Duodenal mucosa (tissue), 2 donors: Measurements from ENCODE around the gene MTRF1L.

ENCODE experiments used
- H3K27ac ChIP-seq: one replicate; pipeline ENCODE4 v1.7.0; 2013; ENCODE audit warnings: low read depth, low read length
- H3K27me3 ChIP-seq, 2 donors: one replicate each; pipeline ENCODE4 v1.7.0; 2013; ENCODE audit warnings: low read length in 2 of 2, control low read depth in 1 of 2; ENCODE audit not compliant: insufficient read depth in 2 of 2, control insufficient read depth in 1 of 2
- H3K36me3 ChIP-seq, 2 donors: one replicate each; pipeline ENCODE4 v1.7.0; 2013; ENCODE audit warnings: low read length in 2 of 2, control low read depth in 1 of 2; ENCODE audit not compliant: insufficient read depth in 2 of 2, control insufficient read depth in 1 of 2
- H3K4me1 ChIP-seq, 2 donors: one replicate each; pipeline ENCODE4 v1.7.0; 2013; ENCODE audit warnings: low read length in 2 of 2, control low read depth in 1 of 2; ENCODE audit not compliant: insufficient read depth in 2 of 2, control insufficient read depth in 1 of 2
- H3K4me3 ChIP-seq, 2 donors: one replicate each; pipeline ENCODE4 v1.7.0; 2013; ENCODE audit warnings: low read length in 2 of 2, low read depth in 1 of 2
- H3K9ac ChIP-seq, 2 donors: one replicate each; pipeline ENCODE4 v1.7.0; 2013; ENCODE audit warnings: low read length in 2 of 2, low read depth in 1 of 2
- H3K9me3 ChIP-seq, 2 donors: one replicate each; pipeline ENCODE4 v1.7.0; 2013; ENCODE audit warnings: low read length in 2 of 2, control low read depth in 1 of 2; ENCODE audit not compliant: control insufficient read depth in 1 of 2

Gene MTRF1L

DNA sequence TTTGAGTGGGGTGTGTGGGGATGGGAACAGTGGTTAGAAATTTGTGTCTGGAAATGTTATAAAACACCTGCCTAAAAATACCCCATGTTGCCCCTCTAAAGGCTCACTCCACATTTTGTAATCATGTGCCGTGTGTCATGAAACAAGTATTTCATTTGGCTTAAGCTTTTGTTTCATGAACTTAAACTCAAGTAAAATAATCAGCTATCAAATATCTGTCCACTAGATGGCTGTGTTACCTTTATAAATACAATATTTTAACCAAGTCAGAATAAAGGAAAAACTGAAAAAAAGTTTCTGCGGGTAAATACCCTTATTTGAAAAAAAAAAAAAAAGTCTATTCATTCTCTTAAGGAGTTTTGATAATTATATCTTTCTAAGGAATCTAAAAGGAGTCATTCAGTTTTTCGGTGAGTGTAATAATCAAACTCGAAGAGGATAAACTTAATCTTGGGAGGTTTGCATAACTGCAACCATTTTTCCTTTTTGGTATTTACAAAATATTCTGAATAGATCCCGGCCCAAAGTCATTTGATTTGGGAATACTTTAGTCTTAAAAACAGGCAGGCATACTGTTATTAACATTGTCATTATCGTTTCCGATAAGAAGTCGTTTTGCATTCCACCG is 29.9 kb upstream of the MTRF1L start:
- Histone ChIP-seq H3K27ac (no peak overlapping the region), H3K4me1 (no peaks in the 10 kb centered on the region), H3K27me3 (no peaks in the 10 kb centered on the region), H3K36me3 (no peaks in the 10 kb centered on the region), H3K9ac (no peak overlapping the region), H3K9me3 (no peaks in the 10 kb centered on the region), H3K4me3 (no peak overlapping the region)

DNA sequence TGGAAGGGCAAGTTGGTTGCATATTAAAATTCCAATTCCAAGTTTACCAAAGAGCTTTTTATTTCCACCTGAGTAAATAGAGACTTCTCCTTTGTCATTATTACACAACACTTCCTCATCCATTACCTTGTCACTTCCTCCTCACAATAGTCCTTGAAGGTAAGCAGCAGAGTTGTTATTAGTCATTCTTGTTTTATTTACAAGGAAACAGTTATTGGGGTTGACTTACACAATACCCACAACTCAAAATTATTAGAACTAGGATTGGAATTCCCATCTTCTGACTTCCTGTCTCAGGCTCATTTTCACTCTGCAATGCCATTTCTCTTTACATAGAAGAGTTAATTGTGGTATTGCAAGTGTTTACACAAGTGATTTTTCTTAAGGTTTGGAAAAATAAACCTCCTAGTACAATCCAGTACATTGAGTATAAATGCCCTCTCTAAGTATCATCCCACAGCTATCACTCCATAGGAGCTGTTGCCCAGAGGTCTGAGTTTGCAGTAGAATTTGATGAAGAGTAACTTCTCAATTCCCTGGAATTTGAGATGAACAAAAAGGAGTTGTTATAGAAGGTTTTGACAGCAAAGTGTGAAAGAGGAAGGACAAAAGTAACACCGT is 28.9 kb upstream of the MTRF1L start:
- H3K4me3 ChIP-seq = no peak overlapping the region
- no peaks in the 10 kb centered on the region for H3K4me1 ChIP-seq
- no peaks in the 10 kb centered on the region for H3K9me3 ChIP-seq
- no peaks in the 10 kb centered on the region for H3K36me3 ChIP-seq
- no peak overlapping the region for H3K27ac ChIP-seq
- H3K9ac ChIP-seq = no peak overlapping the region
- no peaks in the 10 kb centered on the region for H3K27me3 ChIP-seq

GRCh38 chr6:153028963-153029362 is 26.5 kb upstream of the MTRF1L start:
- no peaks in the 10 kb centered on the region for H3K9me3 ChIP-seq
- H3K36me3 ChIP-seq = no peaks in the 10 kb centered on the region
- H3K4me3 ChIP-seq = no peak overlapping the region
- no peaks in the 10 kb centered on the region for H3K4me1 ChIP-seq
- H3K27me3 ChIP-seq = no peaks in the 10 kb centered on the region
- H3K9ac ChIP-seq = no peak overlapping the region
- H3K27ac ChIP-seq = no peak overlapping the region

DNA sequence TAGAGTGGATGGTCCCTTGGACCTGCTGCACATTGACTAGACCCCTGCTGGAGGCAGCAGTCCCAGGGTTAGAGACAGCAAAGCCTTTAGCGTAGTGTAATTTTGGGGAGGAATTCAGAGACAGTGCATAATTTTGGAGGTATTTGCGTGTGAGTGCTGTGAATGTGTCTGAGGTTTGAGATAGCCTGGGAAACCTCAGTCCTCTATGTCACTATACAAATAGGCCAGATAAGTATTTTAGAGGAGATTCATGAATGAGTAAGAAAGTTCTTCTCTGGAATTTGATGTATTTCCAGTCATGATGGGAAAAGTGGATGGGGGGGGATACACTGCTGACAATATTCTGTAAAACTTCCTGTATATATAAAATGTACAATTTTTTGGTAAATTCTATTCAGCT is 25.8 kb upstream of the MTRF1L start:
- Histone ChIP-seq H3K9me3 (no peaks in the 10 kb centered on the region), H3K36me3 (no peaks in the 10 kb centered on the region)

DNA sequence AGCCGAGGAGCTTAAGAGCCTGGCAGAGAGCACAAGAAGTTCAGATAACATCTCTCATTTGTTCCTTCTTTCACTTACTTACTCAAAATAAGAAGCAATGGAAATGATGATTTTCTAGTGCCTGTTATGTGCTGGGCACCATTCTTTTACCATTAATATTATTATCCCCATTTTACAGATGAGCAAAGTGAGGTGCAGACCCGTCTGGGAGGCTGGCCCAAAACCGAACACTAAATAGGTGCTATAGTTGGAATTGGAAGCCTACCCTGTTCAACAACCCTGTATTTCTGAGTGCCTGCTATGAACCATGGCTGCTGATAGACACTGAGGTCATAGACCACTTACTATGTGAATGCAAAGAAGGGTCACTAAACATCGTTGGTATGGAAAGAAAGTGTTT is 25.0 kb upstream of the MTRF1L start:
- Histone ChIP-seq H3K36me3 (no peaks in the 10 kb centered on the region), H3K4me1 (no peaks in the 10 kb centered on the region), H3K27ac (no peak overlapping the region), H3K27me3 (no peaks in the 10 kb centered on the region), H3K9ac (no peak overlapping the region), H3K9me3 (no peaks in the 10 kb centered on the region), H3K4me3 (no peak overlapping the region)

More for the DNA sequence above, 25.8 kb upstream of the MTRF1L start:
- Histone ChIP-seq H3K9ac (no peak overlapping the region), H3K4me1 (no peaks in the 10 kb centered on the region), H3K27ac (no peak overlapping the region), H3K4me3 (no peak overlapping the region), H3K27me3 (no peaks in the 10 kb centered on the region)

DNA sequence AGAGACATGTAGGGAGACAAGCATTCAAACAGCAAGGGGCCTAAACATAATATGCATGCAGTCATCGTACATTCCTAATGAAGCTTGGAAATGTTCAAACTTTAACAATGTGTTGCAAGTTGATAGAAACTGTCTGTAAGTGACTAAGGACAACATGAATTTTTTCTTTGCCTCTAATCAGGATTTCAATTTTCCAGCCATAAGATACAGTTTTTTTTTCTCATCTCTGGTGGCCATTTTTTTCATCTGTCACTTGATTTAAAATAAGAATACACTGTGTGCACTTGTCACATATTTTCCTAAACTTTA is 22.2 kb upstream of the MTRF1L start:
- no peaks in the 10 kb centered on the region for H3K9me3 ChIP-seq
- H3K36me3 ChIP-seq = no peaks in the 10 kb centered on the region
- H3K9ac ChIP-seq = no peak overlapping the region
- H3K4me3 ChIP-seq = no peak overlapping the region
- H3K27me3 ChIP-seq = no peaks in the 10 kb centered on the region
- H3K4me1 ChIP-seq = no peaks in the 10 kb centered on the region
- no peak overlapping the region for H3K27ac ChIP-seq

DNA sequence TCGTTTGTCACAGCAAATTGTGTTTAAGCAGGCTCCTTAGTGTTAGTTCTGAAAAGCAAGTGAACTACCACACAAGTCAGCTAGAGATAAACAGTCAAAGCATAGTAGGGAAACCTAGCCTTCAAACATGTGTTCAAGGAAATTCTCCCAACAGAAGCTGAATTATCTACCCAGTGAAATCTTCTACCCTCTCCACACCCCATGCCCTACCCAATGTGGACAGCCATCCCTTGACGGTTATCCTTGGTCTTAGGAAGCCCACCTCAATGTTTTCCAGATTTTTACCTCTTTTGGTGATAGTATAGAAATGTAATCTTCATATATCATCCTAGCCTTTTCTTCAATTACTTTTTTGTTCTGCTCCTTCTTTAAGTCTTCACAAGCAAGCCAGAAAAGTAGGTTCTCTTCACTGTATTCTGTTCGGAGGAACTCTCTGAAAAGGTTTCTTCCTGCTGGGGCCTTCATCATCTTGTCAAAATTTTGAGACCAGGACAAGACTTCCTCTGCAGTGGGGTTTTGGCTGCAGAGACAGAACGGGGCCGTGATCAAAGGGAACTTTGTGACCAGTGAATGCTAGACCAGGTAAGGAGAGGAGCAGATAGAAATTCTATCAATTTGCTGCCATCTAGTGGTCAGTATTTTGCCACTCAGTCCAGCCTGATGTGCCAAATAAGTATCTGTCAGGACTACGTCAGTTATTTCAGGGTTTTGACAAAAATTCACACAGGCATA is 21.6 kb upstream of the MTRF1L start:
- no peak overlapping the region for H3K4me3 ChIP-seq
- no peak overlapping the region for H3K9ac ChIP-seq

DNA sequence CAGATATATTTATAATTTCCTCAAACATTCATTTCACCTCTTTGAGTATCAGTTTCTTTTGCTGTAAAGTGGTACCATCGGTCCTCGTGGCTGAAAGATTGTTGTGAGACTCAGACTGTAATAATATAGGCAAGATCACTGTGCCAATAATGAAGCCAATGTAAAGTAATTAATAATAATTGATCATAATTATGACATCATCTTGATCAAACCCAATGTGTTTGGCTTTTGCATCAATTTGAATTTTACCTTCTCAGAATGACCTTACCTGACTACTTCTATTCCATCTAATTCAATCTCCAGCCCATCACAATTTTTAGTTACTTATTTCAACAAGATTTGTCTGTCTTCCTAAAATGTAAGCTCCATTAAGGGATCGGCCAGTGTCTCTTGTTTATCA is 15.8 kb upstream of the MTRF1L start:
- no peak overlapping the region for H3K9ac ChIP-seq

More for the DNA sequence above, 21.6 kb upstream of the MTRF1L start:
- H3K27me3 ChIP-seq = no peaks in the 10 kb centered on the region
- H3K36me3 ChIP-seq = no peaks in the 10 kb centered on the region
- no peaks in the 10 kb centered on the region for H3K4me1 ChIP-seq
- H3K9me3 ChIP-seq = no peaks in the 10 kb centered on the region
- H3K27ac ChIP-seq = no peak overlapping the region

DNA sequence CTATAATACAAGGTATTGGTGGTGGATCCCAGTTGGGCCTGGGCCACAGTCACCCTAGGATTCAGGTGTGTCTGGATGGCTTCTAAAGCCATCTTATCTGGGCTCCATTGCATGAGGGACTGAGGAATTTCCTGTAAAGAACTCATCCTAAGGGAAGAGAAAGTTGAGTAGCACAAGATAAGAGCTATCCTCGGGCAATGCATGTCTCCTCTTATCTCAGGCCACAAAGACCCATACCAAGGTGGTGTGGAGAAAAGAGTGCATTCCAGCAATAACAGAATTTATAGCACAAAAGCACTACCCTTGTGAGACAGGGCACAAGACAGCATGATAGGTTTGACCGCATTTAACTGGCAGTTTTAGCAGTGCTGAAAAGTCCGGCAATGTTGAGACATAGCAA is 14.3 kb upstream of the MTRF1L start:
- H3K36me3 ChIP-seq = no peaks in the 10 kb centered on the region
- H3K27me3 ChIP-seq = no peaks in the 10 kb centered on the region
- no peaks in the 10 kb centered on the region for H3K4me1 ChIP-seq
- no peaks in the 10 kb centered on the region for H3K9me3 ChIP-seq
- no peak overlapping the region for H3K4me3 ChIP-seq
- no peak overlapping the region for H3K27ac ChIP-seq
- H3K9ac ChIP-seq = no peak overlapping the region

More for the DNA sequence above, 15.8 kb upstream of the MTRF1L start:
- Histone ChIP-seq H3K4me1 (no peaks in the 10 kb centered on the region), H3K27ac (no peak overlapping the region), H3K9me3 (no peaks in the 10 kb centered on the region), H3K36me3 (no peaks in the 10 kb centered on the region), H3K4me3 (no peak overlapping the region), H3K27me3 (no peaks in the 10 kb centered on the region)

- no peak overlapping the region for H3K27ac ChIP-seq
- H3K9ac ChIP-seq = no peak overlapping the region
- H3K4me3 ChIP-seq = no peak overlapping the region
- no peaks in the 10 kb centered on the region for H3K4me1 ChIP-seq
- H3K27me3 ChIP-seq = no peaks in the 10 kb centered on the region
- H3K9me3 ChIP-seq = no peaks in the 10 kb centered on the region
- H3K36me3 ChIP-seq = no peaks in the 10 kb centered on the region
These were observed 12.7 kb upstream of the MTRF1L start for GRCh38 chr6:153015094-153015640.
